HG03378 (cell line): ENCODE results near the gene BICC1.

Experiments
- ATAC-seq: cut with Tn5 transposase; IDR thresholded peaks from one replicate; pipeline ENCODE4 v1.9.1; 2021; ENCODE audit warnings: mild to moderate bottlenecking, moderate library complexity; ENCODE audit not compliant: unreplicated experiment

Gene BICC1, protein sequence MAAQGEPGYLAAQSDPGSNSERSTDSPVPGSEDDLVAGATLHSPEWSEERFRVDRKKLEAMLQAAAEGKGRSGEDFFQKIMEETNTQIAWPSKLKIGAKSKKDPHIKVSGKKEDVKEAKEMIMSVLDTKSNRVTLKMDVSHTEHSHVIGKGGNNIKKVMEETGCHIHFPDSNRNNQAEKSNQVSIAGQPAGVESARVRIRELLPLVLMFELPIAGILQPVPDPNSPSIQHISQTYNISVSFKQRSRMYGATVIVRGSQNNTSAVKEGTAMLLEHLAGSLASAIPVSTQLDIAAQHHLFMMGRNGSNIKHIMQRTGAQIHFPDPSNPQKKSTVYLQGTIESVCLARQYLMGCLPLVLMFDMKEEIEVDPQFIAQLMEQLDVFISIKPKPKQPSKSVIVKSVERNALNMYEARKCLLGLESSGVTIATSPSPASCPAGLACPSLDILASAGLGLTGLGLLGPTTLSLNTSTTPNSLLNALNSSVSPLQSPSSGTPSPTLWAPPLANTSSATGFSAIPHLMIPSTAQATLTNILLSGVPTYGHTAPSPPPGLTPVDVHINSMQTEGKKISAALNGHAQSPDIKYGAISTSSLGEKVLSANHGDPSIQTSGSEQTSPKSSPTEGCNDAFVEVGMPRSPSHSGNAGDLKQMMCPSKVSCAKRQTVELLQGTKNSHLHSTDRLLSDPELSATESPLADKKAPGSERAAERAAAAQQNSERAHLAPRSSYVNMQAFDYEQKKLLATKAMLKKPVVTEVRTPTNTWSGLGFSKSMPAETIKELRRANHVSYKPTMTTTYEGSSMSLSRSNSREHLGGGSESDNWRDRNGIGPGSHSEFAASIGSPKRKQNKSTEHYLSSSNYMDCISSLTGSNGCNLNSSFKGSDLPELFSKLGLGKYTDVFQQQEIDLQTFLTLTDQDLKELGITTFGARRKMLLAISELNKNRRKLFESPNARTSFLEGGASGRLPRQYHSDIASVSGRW

DNA sequence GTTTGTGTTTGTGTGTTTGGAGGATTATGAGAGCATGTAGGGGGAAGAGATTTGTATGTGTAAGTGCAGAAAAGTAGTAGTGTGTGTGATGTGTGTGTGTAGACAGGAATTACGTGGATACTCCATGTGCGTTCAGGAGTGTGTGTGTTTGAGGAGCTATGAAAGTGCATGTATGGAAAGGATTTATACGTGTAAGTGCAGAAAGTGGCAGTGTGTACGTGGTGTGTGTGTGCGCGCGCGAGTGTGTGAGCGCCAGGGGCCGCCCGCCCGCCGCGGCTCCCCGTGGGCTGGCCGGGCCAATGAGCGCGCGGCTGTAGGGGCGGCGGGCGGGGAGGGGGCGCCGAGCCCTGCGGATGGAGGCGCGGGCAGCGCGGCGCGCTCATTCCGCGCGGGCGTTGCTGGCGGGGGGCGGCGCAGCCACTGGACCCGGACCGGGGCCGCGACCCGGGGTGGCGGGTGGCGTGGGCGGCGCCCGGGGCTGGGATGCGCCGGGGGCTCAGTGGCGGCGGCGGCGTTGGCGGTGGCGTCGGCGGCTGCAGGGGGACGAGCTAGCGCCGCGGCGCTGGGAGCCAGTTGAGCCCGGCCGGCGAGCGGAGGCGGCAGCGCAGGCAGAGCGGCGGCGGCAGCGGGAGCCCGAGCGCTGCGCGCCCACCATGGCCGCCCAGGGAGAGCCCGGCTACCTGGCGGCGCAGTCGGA, at the start of gene BICC1:
TSS of gene BICC1 (plus strand) at position 382 of the 697 bp plus-strand sequence. CDS start at position 654, 272 bp downstream.
- ATAC-seq = no peak

DNA sequence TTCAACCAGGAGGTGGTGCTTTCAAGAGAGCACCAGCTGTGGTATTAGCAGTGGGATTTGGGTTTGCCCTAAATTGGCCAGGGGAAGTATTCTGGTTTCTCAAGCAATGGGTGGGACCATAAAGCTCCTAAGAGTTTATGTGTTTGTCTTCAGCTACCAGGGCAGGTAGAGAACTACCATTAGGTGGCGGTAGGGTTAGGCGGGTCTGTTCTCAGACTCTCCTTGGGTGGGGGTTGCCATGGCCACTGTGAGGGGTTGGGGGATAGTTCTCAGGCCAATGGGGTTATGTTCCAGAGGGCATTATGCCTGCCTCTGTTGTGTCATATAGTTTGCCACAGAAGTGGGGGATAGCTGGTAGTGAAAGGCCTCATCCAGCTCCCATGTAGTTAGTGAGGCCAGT, 47.7 kb upstream of the BICC1 start:
- no peak for ATAC-seq

- ATAC-seq = no peak
These were observed 47.0 kb upstream of the BICC1 start for GRCh38 chr10:58465629-58466028.

GRCh38 chr10:58467931-58468635, 44.6 kb upstream of the BICC1 start:
- no peak for ATAC-seq

- no peak for ATAC-seq
These were observed 38.7 kb upstream of the BICC1 start for GRCh38 chr10:58473976-58474375.

DNA sequence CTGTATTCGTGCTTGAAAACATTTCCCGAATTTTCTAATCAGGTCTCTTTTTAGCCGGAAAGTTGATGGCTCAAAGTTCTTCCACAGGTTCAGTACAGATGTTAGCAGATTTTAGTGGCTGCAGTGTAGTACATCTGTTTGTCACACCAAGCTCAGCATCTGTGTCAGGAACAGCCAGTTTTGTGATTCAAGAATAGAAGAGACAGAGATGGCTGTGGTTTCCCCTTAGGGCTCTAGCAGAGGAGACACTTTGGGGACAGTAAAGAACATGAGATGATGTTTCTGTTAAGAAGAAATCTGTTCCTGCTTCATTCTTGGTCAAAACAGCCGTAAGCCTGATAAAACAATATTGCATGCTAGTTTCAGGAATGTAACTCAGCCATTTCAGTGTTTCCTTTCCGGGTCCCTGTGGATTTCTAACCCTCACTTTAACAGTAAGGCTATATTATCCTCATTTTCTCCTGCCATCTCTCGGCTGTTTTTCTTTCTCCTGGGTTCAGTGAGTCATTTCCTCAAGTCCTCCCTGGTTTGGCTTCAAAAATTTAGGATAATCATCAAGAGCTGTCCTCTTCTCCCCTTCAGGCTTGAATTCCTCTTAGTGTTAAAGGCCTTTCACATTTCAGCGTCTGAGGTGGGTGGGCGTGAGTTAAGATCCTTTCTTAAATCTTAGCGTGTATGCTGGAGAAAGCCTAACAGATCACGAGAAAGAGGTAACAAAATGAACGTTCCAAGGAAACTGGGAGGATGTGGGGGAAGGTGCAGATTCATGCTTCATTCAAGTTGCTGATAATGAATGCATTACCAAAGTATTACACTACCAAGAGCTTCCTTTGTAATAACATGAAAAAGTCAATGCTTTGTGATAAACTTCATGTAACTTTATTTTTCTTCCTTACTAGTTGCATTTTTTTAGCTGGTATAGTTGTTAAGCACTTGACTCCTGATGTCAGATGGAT, 37.1 kb upstream of the BICC1 start:
- no peak for ATAC-seq

- no peak for ATAC-seq
These were observed 35.5 kb upstream of the BICC1 start for GRCh38 chr10:58477122-58477521.

DNA sequence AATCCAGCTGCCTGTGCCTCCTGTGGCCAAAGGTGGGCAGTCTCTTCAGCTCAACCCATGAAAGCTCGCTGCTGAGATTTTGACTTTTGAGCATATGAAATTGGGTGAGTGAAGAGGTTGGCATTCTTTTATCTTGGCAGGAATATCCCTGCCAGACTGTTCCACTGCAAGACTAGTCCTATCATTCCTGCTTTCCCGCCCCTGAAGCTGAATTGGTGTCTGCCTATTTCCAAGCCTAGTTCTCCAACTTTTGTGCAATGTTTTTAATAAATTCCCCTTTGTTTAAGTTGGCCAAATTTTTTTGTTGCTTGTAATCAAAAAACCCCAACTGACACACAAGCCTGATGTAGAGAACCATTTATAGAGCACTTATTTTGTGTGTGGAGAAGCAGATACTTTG, 34.8 kb upstream of the BICC1 start:
- ATAC-seq = no peak

DNA sequence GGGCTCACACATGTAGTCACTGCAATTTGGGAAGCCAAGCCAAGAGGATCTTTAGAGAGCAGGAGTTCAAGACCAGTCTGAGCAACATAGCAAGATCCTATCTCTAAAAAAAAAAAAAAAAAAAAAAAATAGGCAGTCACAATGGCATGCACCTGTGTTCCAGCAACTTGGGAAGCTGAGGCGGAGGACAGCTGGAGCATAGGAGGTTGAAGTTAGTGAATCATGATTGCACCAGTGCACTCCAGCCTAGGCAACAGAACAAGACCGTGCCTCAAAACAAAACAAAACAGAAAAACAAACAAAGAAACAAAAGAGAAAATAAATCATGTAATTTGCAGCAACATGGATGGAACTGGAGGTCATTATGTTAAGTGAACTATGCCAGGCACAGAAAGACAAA, 33.6 kb upstream of the BICC1 start:
- ATAC-seq = no peak

DNA sequence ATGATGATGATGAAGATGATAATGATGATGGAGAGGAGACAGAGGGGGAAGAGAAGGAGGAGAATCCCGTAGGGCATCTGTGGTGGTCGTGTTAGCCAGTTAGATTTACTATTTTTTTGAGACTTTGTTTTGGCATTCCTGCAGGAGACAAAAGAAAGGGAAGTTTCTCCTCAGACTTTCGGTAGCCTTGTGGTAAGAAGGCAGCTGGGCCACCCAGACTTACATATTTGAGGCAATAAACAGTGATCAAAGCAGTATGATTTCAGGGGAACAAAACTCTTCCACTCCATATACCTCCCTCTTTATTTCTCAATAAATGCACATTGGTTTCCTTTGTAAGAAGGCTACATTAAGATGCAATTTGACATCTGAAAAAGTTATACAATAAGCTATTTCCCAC, 32.4 kb upstream of the BICC1 start:
- no peak for ATAC-seq

DNA sequence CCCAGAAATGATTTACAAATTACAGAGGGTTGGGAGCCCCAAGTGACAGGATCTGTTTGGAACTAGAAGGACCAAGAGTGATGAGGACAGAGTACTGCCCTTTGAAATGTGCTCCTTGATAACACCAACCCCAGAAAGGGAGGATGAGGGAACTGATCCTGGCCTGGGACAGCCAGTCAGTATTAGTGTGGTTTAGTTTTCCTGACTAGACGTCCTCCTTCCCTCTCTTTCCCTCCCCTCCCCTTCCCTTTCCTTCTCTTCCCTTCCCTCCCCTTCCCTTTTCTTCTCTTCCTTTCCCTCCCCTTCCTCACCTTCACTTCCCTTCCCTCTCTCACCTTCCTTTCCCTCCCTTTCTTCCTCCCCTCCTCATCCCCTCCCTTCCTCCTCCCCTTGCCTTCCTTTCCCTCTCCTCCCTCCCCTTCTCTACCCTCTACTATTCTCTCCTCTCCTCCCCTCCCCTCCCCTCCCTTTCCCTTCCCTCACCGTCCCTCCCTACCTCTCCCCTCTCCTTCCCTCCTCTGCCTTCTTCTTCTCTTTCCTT, 31.0 kb upstream of the BICC1 start:
- no peak for ATAC-seq

DNA sequence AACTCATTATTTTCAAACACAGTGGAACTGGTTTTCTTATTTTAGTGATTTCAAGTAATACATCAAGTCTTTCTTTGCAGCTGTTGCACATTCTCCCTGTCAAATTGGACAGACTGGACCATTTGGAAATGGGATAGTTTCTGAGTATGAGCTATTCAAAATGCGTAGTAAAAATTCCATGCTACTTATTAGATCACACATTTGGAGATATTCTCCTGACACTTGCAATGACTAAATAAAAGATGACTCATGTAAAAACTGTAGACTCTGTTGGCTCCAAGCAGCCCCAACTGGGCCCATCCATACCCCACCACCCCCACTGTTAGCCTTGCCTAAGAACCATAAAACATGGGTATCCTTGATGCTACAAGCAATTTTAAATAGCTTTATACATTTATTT, 25.9 kb upstream of the BICC1 start:
- no peak for ATAC-seq

GRCh38 chr10:58488921-58489320, 23.8 kb upstream of the BICC1 start:
- ATAC-seq = no peak

- no peak for ATAC-seq
These were observed 9.7 kb upstream of the BICC1 start for GRCh38 chr10:58502956-58503355.

GRCh38 chr10:58508316-58508715, 4.4 kb upstream of the BICC1 start:
- no peak for ATAC-seq

- ATAC-seq = no peak
These were observed 744 bp upstream of the BICC1 start for GRCh38 chr10:58511765-58512490.

- no peak for ATAC-seq
These were observed 777 bp downstream of the BICC1 start for GRCh38 chr10:58513188-58514110.
